Stimulated activated CD4-positive, alpha-beta T cell treated with anti-CD3 and anti-CD28 coated beads, Interleukin-4, amount 100 ng/mL, for 1 hour (primary cell): ENCODE measurements around the gene TXNDC15.
"Not testable (repeated sequence)": the region's sequence is repeated elsewhere in the genome, so short reads cannot be mapped to it uniquely, and the experiment has no call there.

Source experiments
- DNase-seq: peaks from one replicate; pipeline ENCODE4 v3.0.0-alpha.2; 2020

The TXNDC15 gene

GRCh38 chr5:134879456-134879855, 5.3 kb downstream of the TXNDC15 start:
- DNase-seq, result no peak

DNA sequence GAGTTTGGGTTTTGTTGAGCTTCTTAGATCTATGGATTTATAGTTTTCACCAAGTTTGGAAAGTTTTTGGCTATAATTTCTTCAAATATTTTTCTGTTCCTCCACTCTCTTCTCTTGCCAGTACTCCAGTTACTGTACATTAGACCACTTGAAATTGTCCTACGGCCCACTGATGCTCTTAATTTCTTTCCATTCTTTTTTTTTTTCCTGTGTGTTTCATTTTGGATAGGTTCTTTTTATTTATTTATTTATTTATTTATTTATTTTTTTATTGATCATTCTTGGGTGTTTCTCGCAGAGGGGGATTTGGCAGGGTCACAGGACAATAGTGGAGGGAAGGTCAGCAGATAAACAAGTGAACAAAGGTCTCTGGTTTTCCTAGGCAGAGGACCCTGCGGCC, 6.8 kb downstream of the TXNDC15 start:
- DNase-seq, result not testable (repeated sequence)

DNA sequence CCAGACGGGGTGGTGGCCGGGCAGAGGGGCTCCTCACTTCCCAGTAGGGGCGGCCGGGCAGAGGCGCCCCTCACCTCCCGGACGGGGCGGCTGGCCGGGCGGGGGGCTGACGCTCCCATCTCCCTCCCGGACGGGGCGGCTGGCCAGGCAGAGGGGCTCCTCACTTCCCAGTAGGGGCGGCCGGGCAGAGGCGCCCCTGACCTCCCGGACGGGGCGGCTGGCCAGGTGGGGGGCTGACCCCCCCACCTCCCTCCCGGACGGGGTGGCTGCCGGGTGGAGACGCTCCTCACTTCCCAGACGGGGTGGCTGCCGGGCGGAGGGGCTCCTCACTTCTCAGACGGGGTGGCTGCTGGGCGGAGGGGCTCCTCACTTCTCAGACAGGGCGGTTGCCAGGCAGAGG, 7.5 kb downstream of the TXNDC15 start:
- DNase-seq, result not testable (repeated sequence)

DNA sequence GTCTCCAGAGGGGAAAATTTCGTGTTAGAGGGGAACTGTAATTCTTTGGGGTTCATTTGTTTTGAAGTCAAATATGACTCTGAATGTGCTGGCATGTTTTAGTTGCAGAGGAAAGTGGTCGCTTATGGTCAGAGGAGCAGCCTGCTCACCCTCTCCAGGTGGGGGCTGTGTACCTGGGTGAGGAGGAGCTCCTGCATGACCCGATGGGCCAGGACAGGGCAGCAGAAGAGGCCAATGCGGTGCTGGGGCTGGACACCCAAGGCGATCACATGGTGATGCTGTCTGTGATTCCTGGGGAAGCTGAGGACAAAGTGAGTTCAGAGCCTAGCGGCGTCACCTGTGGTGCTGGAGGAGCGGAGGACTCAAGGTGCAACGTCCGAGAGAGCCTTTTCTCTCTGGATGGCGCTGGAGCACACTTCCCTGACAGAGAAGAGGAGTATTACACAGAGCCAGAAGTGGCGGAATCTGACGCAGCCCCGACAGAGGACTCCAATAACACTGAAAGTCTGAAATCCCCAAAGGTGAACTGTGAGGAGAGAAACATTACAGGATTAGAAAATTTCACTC, 13.5 kb downstream of the TXNDC15 start:
- no peak for DNase-seq

DNA sequence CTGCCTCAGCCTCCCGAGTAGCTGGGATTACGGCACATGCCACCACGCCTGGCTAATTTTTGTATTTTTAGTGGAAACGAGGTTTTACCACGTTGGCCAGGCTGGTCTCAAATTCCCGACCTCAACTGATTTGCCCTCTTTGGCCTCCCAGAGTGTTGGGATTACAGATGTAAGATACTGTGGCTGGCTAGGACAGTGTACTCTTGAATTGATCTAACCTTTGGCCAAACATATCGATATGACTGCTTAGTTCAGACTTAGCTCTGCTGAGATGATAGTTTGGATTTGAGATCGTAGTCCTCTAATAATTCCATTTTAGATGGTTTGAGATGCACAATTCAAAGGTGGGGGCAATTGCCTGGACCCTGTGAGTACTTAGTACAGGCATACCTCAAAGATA, 15.2 kb downstream of the TXNDC15 start:
- no peak for DNase-seq

- no peak for DNase-seq
Observed at GRCh38 chr5:134891473-134891872, 17.3 kb downstream of the TXNDC15 start.

GRCh38 chr5:134892282-134892681, 18.1 kb downstream of the TXNDC15 start:
- DNase-seq, result no peak

DNA sequence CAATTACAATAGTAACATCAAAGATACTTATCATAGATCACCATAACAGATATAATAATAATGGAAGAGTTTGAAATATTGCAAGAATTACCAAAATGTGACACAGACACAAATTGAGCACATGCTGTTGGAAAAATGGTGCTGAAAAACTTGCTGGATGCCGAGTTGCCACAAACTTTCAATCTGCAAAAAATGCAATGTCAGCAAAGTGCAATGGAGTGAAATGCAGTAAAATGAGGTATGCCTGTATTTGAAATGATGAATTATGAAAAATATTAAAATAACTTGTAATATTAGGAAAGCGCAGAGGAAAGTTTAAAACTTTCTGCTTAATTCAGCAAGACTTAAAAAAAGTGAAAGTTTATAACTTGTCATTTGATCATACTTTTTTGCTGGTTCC, 18.8 kb downstream of the TXNDC15 start:
- DNase-seq, result no peak

DNA sequence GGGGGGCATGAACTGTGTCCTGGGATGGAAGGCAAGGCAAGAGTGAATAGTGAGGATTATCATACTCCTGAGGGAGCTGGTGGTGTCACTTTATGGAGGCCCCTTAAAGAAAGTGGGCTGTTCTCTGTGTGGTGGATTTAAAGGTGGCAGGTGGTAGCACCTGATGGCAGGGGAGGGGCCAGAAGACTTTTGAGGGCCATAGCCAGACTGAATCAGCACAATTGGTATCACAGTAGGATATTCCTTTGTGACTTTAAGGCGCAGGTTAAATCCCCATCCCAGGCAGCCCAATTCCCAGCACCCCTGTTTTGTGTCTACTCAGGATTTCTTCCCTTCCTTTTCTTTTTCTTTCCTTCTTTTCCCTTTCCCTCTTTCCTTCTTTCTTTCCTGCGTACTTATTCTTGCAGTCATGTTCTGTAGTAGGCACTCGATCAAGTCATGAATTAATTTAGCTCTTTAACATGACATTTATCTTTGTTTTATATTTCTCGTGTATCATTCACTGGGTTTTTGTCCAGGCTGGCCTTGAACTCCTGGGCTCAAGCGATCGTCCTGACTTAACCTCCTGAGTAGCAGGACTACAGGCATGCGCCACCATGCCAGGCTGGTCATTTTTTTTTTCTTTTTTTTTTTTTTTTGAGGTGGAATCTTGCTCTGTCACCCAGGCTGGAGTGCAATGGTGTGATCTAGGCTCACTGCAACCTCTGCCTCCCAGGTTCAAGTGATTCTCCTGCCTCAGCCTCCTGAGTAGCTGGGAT, 19.8 kb downstream of the TXNDC15 start:
- no peak for DNase-seq

GRCh38 chr5:134902071-134902801, 28.1 kb downstream of the TXNDC15 start:
- no peak for DNase-seq

DNA sequence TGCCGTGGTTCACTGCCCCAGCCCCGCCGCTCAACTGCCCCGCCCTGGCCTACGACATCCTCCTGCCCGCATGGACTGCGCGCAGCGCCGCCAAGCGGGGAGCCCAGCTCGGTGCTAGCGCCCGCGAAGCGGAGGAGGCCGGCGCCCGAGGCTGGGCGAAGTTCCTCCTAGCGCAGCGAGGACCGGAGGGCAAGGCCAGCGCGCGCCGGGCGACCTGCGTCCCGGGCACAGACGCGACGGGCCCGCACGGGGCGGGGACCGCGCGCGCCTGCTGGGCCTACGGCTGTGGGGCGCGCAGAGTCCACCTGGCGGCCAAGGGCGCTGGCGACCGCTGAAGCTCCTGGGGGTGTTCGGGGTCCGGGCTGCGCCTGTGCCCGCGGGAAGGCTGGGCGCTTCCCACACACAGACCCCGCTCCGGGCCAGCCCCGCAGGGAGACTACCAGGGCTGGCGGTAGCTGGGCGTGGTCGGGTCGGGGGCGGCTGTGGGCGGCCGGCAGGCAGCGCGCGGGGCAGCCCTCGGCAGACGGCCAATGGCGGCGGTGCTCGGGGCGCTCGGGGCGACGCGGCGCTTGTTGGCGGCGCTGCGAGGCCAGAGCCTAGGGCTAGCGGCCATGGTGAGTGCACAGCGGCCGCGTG, 30.6 kb downstream of the TXNDC15 start, which contains the start of gene PCBD2:
TSS of gene PCBD2 (plus strand) at position 522 of the 636 bp plus-strand sequence. CDS start at position 531, 9 bp downstream.
- peak; percentile 93 for DNase-seq

- DNase-seq, result peak; percentile 60
Observed at GRCh38 chr5:134905246-134905996, 31.2 kb downstream of the TXNDC15 start.

DNA sequence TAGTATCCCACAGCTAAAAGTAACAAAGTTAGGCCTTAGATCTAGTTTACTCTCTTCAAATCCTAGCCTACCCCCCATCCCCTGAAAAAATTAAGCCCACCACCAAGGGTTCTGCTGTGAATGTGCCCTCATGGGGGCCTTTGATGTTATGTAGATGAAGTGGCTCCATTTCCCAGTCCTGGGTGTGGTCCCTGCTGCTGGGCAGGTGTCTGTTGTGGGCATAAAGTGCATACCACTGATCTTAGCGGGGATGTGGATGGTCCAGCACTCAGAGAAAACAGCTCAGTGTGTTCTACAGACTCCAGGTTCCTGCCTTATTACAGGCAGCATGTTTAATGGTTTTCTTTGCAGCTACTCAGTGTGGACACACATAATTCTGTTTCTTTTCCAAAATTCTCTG, 32.6 kb downstream of the TXNDC15 start:
- DNase-seq, result no peak

DNA sequence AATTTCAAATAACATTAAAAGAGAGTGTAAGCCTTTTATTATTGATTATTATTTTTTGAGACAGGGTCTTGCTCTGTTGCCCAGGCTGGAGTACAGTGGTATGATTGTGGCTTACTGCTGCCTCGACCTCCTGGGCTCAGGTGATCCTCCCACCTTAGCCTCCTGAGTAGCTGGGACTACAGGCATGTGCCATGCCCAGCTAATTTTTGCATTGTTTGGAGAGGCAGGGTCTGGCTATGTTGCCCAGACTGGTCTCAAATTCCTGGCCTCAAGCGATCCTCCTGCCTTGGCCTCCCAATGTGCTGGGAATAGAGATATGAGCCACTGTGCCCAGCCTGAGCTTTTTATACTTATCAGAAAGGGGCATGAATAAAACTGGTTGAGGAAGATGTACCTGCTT, 36.6 kb downstream of the TXNDC15 start:
- not testable (repeated sequence) for DNase-seq

DNA sequence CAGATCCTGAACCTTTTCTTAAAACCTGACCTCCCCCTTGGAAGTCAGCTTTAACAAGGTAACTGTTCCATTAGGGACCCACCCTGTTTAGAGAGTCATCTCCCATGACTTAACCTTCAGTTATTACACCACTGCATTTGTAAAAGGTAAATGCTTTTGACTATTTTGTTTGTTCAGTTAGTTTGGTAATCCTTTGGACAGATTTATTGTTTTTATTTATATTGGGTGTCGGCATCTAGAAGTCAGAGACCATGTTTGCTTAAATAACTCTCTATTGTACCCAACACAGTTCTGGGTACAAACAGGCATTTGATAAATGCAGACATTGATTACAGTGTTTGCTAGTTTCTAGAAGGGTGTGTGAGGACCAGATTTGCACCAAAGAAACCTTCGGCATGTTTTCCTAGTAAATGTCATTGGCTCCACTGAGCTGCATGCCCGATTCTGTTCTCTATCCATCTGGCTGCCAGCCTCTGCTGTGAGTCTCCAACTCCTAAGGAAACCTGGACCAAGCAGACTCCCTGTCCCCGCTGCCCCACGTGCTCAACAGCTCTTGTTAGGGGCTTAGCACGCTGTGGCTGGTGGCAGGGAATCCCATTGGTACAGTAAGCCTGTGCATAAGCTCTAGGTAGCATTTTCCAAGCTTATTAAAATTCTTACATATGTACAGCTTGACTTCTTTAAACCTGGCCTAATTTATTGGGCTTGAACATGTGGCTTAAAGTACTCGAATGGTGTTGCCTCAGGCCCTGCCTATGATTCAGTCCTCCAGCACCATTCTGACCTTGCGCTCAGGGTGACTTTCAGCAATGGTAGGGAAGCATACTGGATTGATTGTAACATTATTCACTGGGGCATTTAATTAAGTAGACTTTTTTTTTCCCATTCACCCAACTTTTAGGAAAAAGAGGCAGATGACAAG, 37.4 kb downstream of the TXNDC15 start:
- DNase-seq, result no peak

DNA sequence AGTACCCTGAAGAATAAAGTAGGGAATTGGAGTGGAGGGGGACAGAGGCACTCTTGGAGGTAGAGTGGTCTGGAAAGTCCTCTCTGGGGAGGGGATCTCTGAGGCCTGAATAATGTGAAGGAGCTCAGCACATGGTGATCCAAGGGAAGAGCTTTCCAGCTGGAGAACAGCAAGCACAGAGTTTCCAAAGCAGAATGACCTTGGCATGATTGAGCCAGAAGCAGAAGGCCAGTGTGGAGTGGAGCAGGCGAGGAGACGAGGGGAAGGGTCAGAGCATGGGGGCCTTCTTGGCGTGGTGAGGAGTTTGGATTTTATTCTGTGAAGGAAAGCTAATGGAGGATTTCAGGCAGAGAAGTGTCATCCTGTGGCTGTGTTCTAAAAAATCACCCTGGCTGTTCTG, 39.1 kb downstream of the TXNDC15 start:
- DNase-seq, result no peak

DNA sequence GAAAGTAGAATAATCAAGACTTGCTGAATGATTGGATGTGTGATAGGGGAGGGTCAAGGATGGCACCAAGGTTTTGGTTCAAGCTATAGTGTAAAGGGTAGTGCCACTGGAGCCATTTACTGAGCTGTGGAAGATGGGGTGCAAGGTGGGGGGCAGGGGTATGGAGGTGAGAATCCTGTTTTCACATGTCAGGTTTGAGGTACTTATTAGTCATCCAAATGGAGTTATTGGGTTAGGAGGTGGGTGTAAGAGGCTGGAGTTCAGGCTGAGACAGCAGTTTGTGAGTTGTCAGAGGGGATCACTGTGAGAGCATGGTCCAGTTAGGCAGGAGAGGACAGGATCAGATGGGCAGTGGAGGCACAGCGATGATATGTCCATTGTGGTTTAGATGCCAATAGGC, 39.6 kb downstream of the TXNDC15 start:
- no peak for DNase-seq

DNA sequence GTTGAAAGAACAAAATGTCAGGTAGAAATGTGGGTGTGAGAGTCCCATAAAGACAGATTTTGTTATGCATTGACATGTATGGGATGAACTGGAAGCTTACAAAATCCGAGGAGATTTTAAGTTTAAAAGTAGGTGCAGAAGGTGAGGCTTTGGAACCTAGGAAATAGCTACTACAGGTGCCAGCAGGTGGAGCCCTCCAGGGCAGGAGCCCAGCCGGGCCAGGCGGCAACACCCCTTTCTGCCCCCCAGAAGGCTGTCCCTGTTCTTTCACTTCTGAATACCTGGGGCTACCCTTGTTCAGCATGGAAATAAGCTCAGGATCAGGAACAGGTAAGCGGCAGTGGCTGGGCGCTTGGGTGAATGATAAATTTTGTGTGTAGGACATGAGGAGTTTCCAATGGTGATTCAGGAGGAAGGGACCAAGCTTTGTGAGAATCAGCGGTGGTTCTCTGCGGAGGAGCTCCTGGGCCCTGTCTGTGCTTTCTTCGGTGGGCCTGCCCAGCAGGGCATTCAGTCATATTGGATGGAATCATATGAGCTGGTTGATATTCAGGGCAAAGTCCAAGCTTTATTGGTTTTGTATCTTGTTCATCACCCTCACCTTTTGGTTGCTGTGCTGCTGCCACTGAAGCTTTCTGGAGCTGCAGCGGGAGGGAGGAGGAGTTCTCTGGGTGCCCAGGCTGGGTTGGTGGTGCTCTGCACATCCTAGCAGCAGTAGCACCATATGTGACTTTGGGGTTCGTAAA, 43.1 kb downstream of the TXNDC15 start:
- DNase-seq, result no peak

DNA sequence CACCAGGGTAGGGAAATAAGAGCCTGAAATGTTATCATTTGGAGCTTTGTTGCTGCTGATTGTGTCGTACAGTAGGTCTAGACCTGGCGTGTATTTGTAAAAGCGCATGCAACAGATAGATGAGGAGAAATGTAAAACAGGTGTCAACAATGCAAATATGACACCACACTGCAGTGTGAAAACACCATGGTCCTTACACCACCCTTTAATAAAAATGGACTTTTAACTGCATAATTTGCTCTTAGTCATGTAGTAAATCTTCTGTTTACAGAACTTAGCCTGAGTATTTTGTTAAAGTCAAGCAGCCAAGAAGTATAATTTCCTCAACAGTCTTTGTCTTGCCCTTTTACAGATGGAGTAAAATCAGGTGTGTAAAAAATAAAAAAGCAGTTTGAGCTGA, 44.7 kb downstream of the TXNDC15 start:
- no peak for DNase-seq

DNA sequence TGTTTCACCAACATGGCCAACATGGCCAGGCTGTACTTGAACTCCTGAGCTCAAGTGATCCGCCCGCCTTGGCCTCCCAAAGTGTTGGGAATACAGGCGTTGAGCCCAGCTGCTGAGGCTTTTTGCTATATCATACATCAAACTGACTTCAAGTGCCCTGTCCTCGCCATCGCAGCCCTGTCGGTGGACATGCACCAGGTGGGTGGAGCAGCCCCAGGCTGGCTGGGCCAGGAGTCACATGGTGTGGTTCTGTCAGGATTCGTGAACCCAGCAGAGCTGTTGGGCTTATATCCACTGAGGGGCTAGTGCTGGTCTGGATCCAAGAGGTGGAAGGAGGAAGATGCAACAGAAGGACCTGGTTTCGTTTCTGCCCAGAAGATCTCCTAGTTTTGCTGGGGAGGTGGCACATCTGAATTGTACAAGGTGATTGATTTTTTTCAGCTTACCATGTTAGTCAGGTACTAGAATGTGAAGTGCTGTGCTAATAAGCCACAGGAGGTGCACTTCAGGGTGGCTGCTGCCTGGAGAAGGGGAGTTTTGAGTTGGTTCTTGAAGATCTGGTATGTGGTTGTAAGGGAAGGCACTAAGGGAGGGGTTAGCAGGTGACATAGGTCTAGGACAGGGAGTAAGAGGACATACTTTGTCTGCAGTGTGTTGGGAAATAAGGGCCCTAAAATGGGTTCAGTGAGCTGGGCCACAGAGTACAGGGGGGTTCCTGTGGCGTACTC, 46.8 kb downstream of the TXNDC15 start:
- DNase-seq, result no peak
